RWPE1 (cell line): ENCODE measurements around the gene NUP42.
A peak's percentile ranks its signal among the peaks of the same experiment; 100 is the strongest.

Experiments used
- CTCF ChIA-PET: fragments of 350-600 bp; sonication (Branson Sonifier 250); formaldehyde crosslinking; extraction: SDS; loops from one replicate; lab custom pipeline; 2021; lab: Yijun Ruan, JAX
- POLR2A ChIA-PET: fragments of 400-600 bp; formaldehyde crosslinking; extraction: SDS; loops from one replicate; lab custom pipeline; 2020; ENCODE audit warnings: antibody characterized with exemption; ENCODE audit not compliant: low non-redundant PET; lab: Yijun Ruan, JAX
- DNase-seq: peaks from one replicate; pipeline ENCODE4 v3.0.0; 2012; ENCODE audit warnings: low spot score
- H3K27ac ChIP-seq: fragments of 450-650 bp; 2 replicates; pipeline ENCODE4 v1.5.1; 2017
- TF ChIP-seq, protein P1 (sequence below): fragments of 450-650 bp; conservative IDR thresholded peaks from 2 replicates; pipeline ENCODE4 v1.5.1; 2017; ENCODE audit warnings: low read depth, mild to moderate bottlenecking

Gene NUP42

DNA sequence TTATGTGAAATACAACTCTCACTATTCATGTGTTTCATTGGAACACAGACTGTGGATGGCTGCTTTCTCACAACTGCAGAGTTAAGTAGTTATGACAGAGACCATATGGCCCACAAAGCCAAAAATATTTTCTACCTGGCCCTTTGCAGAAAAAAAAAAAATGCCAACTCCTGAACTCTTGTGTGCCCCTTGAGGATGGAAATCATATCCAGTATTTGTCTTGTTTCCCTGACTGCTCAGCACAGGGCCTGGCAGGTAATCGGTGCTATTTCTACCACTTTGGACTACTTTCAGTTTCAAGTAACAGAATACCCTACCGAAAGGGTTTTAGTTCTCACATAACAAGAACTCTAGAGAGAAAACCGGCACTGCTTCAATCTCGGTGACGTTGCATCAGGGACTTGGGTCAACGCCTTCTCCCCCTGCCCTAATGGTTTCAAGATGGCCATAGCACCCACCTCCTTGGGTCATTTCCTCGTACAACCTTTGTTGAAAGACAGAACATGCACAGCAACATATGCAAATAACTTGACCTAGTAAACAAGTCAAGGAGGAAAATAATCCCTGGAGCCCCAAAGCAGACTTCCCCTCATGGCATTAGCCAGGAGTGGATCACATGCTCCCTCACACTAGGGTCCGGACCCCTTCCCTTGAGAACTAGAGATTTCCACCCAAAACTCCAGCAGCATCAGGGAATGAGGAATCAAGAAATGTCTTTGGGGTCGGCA lies 52.9 kb downstream of the NUP42 start:
- TF ChIP-seq, protein P1, sequence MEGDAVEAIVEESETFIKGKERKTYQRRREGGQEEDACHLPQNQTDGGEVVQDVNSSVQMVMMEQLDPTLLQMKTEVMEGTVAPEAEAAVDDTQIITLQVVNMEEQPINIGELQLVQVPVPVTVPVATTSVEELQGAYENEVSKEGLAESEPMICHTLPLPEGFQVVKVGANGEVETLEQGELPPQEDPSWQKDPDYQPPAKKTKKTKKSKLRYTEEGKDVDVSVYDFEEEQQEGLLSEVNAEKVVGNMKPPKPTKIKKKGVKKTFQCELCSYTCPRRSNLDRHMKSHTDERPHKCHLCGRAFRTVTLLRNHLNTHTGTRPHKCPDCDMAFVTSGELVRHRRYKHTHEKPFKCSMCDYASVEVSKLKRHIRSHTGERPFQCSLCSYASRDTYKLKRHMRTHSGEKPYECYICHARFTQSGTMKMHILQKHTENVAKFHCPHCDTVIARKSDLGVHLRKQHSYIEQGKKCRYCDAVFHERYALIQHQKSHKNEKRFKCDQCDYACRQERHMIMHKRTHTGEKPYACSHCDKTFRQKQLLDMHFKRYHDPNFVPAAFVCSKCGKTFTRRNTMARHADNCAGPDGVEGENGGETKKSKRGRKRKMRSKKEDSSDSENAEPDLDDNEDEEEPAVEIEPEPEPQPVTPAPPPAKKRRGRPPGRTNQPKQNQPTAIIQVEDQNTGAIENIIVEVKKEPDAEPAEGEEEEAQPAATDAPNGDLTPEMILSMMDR, result no peak
- no peak for DNase-seq
- ChIA-PET CTCF (no interaction called here), POLR2A (no interaction called here)
- peak overlapping the region; percentile 83; the same call in 1 of the 2 replicates for H3K27ac ChIP-seq

DNA sequence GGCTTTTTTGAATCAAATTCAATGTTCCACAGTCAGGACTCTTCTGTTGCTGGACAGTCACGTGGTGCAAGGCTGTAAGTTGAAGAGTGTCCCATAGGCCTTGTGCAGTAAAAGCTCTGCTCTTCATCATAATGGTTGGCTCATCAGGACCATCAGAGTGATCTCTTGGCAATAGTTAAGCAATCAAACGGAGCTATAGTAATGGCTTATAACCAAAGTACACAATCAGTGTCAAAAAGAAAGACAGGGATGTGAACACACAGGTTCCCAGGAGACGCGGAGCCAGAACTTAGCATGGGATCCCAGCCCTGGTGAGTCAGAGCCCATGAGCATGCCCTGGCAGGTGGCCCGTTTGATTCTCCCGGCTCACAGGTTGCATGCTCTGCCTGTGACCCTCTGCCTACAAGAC lies 54.0 kb downstream of the NUP42 start:
- POLR2A ChIA-PET, result no interaction called here
- H3K27ac ChIP-seq, result peak overlapping the region; percentile 83

DNA sequence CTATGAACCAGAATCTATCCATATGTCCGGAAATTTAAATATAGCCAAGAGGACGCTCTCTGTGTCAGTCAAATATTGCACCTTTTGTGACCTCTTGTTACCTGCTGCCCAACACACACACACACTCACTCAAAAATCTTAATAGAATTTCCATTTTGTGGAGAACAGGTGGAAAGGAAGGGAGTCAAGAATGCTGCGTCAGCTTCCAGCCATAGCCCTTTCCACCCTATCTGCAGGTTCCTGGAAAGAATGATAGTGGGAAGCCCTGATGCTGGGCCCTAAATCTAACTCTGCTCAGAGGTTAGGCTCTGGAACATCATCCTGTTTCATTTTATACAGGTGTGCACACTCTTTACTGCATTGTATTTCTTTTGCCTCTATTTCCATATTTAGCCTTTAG lies 55.2 kb downstream of the NUP42 start:
- TF ChIP-seq, protein P1, result no peak
- ChIA-PET CTCF (no interaction called here), POLR2A (no interaction called here)
- no peak for DNase-seq
- H3K27ac ChIP-seq, result no peak overlapping the region

More for the DNA sequence above, 54.0 kb downstream of the NUP42 start:
- peak; percentile 97 for DNase-seq
- TF ChIP-seq, protein P1, result no peak
- CTCF ChIA-PET, result no interaction called here

DNA sequence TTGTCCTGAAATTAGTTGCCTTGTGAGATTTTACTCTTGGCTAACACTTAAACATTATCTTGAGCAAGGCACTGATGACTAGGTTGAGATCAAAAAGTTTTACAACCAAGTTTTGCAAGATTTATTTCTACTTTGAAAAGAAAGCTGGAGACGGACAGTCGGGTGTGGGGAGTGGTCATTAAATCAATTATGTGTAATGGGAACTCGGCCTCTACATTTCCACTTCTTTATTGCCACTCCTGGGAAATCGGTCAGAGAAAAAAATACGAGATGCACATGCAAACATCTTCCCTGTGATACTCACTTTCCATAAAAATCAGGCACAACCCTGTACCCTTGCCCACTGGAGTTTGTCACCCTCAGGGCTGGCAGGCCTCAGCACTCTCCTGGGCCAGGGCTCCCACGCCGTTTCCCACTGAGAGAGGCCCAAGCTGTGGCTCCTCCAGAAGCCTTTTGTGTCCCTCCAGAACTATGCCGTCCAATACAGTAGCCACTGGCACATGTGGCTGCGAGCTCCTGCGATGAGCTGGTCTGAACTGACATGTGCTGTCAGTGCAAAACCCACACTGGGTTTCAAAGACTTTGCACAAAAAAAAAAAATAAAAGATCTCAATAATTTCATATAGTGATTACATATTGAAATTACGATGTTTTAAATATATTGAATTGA lies 57.3 kb downstream of the NUP42 start:
- H3K27ac ChIP-seq, result no peak overlapping the region
- POLR2A ChIA-PET, result no interaction called here
- TF ChIP-seq, protein P1, result no peak
- CTCF ChIA-PET, result interaction anchor here (0.6 to 1.0 kb wide), 2 partner anchors 110 to 1136 kb away, joined by 3 to 4 read pairs; no protein-coding TSS in a partner anchor
- DNase-seq, result no peak

DNA sequence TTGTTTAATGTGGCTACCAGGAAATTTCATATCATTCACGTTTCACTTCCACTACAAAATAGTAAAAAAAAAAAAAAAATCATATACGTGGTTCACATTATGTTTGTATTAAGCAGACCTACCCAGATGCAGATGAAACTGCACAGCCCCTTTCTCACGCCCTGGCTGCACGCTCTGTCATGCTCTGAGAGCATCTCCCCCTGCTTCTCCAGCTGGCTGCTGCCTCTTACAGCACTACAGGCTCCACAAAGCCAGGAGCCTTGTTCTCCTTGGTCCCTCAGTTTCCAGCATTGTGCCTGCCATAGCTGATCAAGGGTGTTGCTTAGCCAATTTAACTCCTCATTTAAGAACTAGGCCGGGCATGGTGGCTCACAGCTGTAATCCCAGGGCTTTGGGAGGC lies 57.9 kb downstream of the NUP42 start:
- TF ChIP-seq, protein P1, result no peak
- CTCF ChIA-PET, result interaction anchor here (0.6 to 1.0 kb wide), 2 partner anchors 111 to 1137 kb away, joined by 3 to 4 read pairs; no protein-coding TSS in a partner anchor
- no peak overlapping the region for H3K27ac ChIP-seq
- POLR2A ChIA-PET, result no interaction called here
- DNase-seq, result no peak

DNA sequence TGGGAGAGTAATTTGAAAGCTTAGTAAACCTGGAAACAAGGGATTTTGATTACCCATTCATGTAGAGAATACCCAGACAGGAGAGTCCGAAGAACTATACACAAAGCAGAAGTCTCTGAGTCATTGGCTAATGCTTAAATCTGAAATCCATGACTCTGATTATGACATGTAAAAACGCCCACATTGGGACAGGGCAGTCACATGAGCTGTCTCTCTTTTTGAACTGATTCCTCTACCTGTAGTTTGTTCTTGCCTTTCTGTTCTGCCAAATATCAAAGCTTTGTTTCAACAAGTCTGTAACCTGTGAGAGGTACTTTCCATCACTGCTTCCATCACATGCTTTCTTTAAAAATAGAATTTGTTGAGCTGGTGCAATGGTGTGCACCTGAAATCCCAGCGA lies 60.5 kb downstream of the NUP42 start:
- TF ChIP-seq, protein P1, result no peak
- DNase-seq, result peak; percentile 24
- POLR2A ChIA-PET, result no interaction called here
- CTCF ChIA-PET, result interaction anchor here (0.6 kb wide), 1 partner anchor 124 kb away, joined by 5 read pairs; no protein-coding TSS in a partner anchor
- H3K27ac ChIP-seq, result no peak overlapping the region
